ENCODE results near the gene CD8B.
"Not testable (repeated sequence)": the region's sequence is repeated elsewhere in the genome, so short reads cannot be mapped to it uniquely, and the experiment has no call there.

The CD8B gene

GRCh38 chr2:86839455-86839854 lies 22.2 kb downstream of the CD8B start:
- H3K4me3 ChIP-seq (replicated peaks; ENCODE audit: low read depth, low read length), result not testable (repeated sequence)

GRCh38 chr2:86837714-86838113 lies 24.0 kb downstream of the CD8B start:
- not testable (repeated sequence) for DNase-seq (ENCODE audit: extremely low read depth, low read depth); H3K4me3 ChIP-seq (replicated peaks; ENCODE audit: low read depth, low read length)

More at GRCh38 chr2:86839455-86839854, 22.2 kb downstream of the CD8B start:
- not testable (repeated sequence) for DNase-seq (ENCODE audit: extremely low read depth, low read depth)

GRCh38 chr2:86836915-86837695 lies 24.6 kb downstream of the CD8B start:
- H3K4me3 ChIP-seq (replicated peaks; ENCODE audit: low read depth, low read length), result not testable (repeated sequence)
- peak; percentile 69 for DNase-seq (ENCODE audit: extremely low read depth, low read depth)

GRCh38 chr2:86835548-86835889 lies 26.2 kb downstream of the CD8B start:
- DNase-seq (ENCODE audit: extremely low read depth, low read depth); H3K4me3 ChIP-seq (replicated peaks; ENCODE audit: low read depth, low read length): not testable (repeated sequence)

- no peak for TF ChIP-seq CTCF (IDR thresholded peaks at IDR 0.05; ENCODE audit: low read depth, low read length, missing control alignments)
- H3K4me3 ChIP-seq (replicated peaks; ENCODE audit: low read depth, low read length), result no peak overlapping the region
- no peak for DNase-seq (ENCODE audit: extremely low read depth, low read depth)
Measured at GRCh38 chr2:86833315-86833714, 28.4 kb downstream of the CD8B start.

GRCh38 chr2:86832334-86833096 lies 29.2 kb downstream of the CD8B start:
- no peak for DNase-seq (ENCODE audit: extremely low read depth, low read depth)
- no peak overlapping the region for H3K4me3 ChIP-seq (replicated peaks; ENCODE audit: low read depth, low read length)
- TF ChIP-seq CTCF (IDR thresholded peaks at IDR 0.05; ENCODE audit: low read depth, low read length, missing control alignments), result no peak

- no peak for DNase-seq (ENCODE audit: extremely low read depth, low read depth)
- no peak overlapping the region for H3K4me3 ChIP-seq (replicated peaks; ENCODE audit: low read depth, low read length)
- TF ChIP-seq CTCF (IDR thresholded peaks at IDR 0.05; ENCODE audit: low read depth, low read length, missing control alignments), result no peak
Measured at GRCh38 chr2:86831537-86831936, 30.1 kb downstream of the CD8B start.

GRCh38 chr2:86826951-86827350 lies 34.7 kb downstream of the CD8B start:
- DNase-seq (ENCODE audit: extremely low read depth, low read depth), result no peak
- no peak for TF ChIP-seq CTCF (IDR thresholded peaks at IDR 0.05; ENCODE audit: low read depth, low read length, missing control alignments)
- no peak overlapping the region for H3K4me3 ChIP-seq (replicated peaks; ENCODE audit: low read depth, low read length)
